Measurements from ENCODE around the gene GRIN2A. TPM values are rescaled to one million over a fixed set of nuclear protein-coding genes. Genes with fewer than 3 reads are reported as not detected.

Gene GRIN2A
- polyA plus RNA-seq, 2 donors, result 0.02 to 0.04 TPM

- Histone ChIP-seq H3K27me3 (ENCODE audit: control insufficient read depth in 1 of 2, insufficient read depth in 2 of 2, low read length in 2 of 2) (no peaks in the 10 kb centered on the region), H3K9me3 (ENCODE audit: control insufficient read depth in 2 of 2, insufficient read depth in 1 of 2, low read depth in 1 of 2, low read length in 1 of 2) (peaks cover 0 to 2% of the 10 kb centered on the region in 2 donors), H3K27ac (ENCODE audit: low read depth in 2 of 2, low read length in 1 of 2) (no peak overlapping the region), H3K36me3 (ENCODE audit: control insufficient read depth in 2 of 2, insufficient read depth in 2 of 2, low read length in 1 of 2) (no peaks in the 10 kb centered on the region), H3K4me3 (ENCODE audit: low read depth in 1 of 2, low read length in 2 of 2) (no peak overlapping the region), H3K4me1 (ENCODE audit: control insufficient read depth in 2 of 2, insufficient read depth in 2 of 2, low read length in 1 of 2) (no peaks in the 10 kb centered on the region)
- 51 to 63% methylated on average over 2 of the region's 2 CpGs for WGBS, 2 donors
Measured at GRCh38 chr16:9826656-9827055, 355.6 kb downstream of the GRIN2A start.

GRCh38 chr16:9824200-9825068, 357.8 kb downstream of the GRIN2A start:
- Histone ChIP-seq H3K36me3 (ENCODE audit: control insufficient read depth in 2 of 2, insufficient read depth in 2 of 2, low read length in 1 of 2) (no peaks in the 10 kb centered on the region), H3K27ac (ENCODE audit: low read depth in 2 of 2, low read length in 1 of 2) (no peak overlapping the region), H3K27me3 (ENCODE audit: control insufficient read depth in 1 of 2, insufficient read depth in 2 of 2, low read length in 2 of 2) (no peaks in the 10 kb centered on the region), H3K4me1 (ENCODE audit: control insufficient read depth in 2 of 2, insufficient read depth in 2 of 2, low read length in 1 of 2) (no peaks in the 10 kb centered on the region), H3K4me3 (ENCODE audit: low read depth in 1 of 2, low read length in 2 of 2) (no peak overlapping the region), H3K9me3 (ENCODE audit: control insufficient read depth in 2 of 2, insufficient read depth in 1 of 2, low read depth in 1 of 2, low read length in 1 of 2) (peaks cover 0 to under 1% of the 10 kb centered on the region in 2 donors)
- 72 to 74% methylated on average over 12 of the region's 12 CpGs for WGBS, 2 donors

GRCh38 chr16:9823510-9823909, 358.7 kb downstream of the GRIN2A start:
- Histone ChIP-seq H3K4me1 (ENCODE audit: control insufficient read depth in 2 of 2, insufficient read depth in 2 of 2, low read length in 1 of 2) (no peaks in the 10 kb centered on the region), H3K4me3 (ENCODE audit: low read depth in 1 of 2, low read length in 2 of 2) (no peak overlapping the region), H3K9me3 (ENCODE audit: control insufficient read depth in 2 of 2, insufficient read depth in 1 of 2, low read depth in 1 of 2, low read length in 1 of 2) (no peaks in the 10 kb centered on the region), H3K36me3 (ENCODE audit: control insufficient read depth in 2 of 2, insufficient read depth in 2 of 2, low read length in 1 of 2) (no peaks in the 10 kb centered on the region), H3K27me3 (ENCODE audit: control insufficient read depth in 1 of 2, insufficient read depth in 2 of 2, low read length in 2 of 2) (no peaks in the 10 kb centered on the region), H3K27ac (ENCODE audit: low read depth in 2 of 2, low read length in 1 of 2) (no peak overlapping the region)
- WGBS, 2 donors, result 63 to 68% methylated on average over 3 of the region's 3 CpGs

GRCh38 chr16:9821970-9822369, 360.3 kb downstream of the GRIN2A start:
- 59 to 61% methylated on average over 7 of the region's 7 CpGs for WGBS, 2 donors
- Histone ChIP-seq H3K4me3 (ENCODE audit: low read depth in 1 of 2, low read length in 2 of 2) (no peak overlapping the region), H3K4me1 (ENCODE audit: control insufficient read depth in 2 of 2, insufficient read depth in 2 of 2, low read length in 1 of 2) (peaks cover 0 to 2% of the 10 kb centered on the region in 2 donors), H3K9me3 (ENCODE audit: control insufficient read depth in 2 of 2, insufficient read depth in 1 of 2, low read depth in 1 of 2, low read length in 1 of 2) (no peaks in the 10 kb centered on the region), H3K27me3 (ENCODE audit: control insufficient read depth in 1 of 2, insufficient read depth in 2 of 2, low read length in 2 of 2) (no peaks in the 10 kb centered on the region), H3K27ac (ENCODE audit: low read depth in 2 of 2, low read length in 1 of 2) (no peak overlapping the region), H3K36me3 (ENCODE audit: control insufficient read depth in 2 of 2, insufficient read depth in 2 of 2, low read length in 1 of 2) (no peaks in the 10 kb centered on the region)

GRCh38 chr16:9821331-9821730, 360.9 kb downstream of the GRIN2A start:
- Histone ChIP-seq H3K4me1 (ENCODE audit: control insufficient read depth in 2 of 2, insufficient read depth in 2 of 2, low read length in 1 of 2) (peaks cover 0 to 2% of the 10 kb centered on the region in 2 donors), H3K4me3 (ENCODE audit: low read depth in 1 of 2, low read length in 2 of 2) (no peak overlapping the region), H3K27ac (ENCODE audit: low read depth in 2 of 2, low read length in 1 of 2) (no peak overlapping the region), H3K9me3 (ENCODE audit: control insufficient read depth in 2 of 2, insufficient read depth in 1 of 2, low read depth in 1 of 2, low read length in 1 of 2) (no peaks in the 10 kb centered on the region), H3K36me3 (ENCODE audit: control insufficient read depth in 2 of 2, insufficient read depth in 2 of 2, low read length in 1 of 2) (no peaks in the 10 kb centered on the region), H3K27me3 (ENCODE audit: control insufficient read depth in 1 of 2, insufficient read depth in 2 of 2, low read length in 2 of 2) (no peaks in the 10 kb centered on the region)
- WGBS, 2 donors, result 58 to 65% methylated on average over 3 of the region's 3 CpGs

- WGBS, 2 donors, result 46 to 48% methylated on average over 8 of the region's 8 CpGs
- no peaks in the 10 kb centered on the region for H3K36me3 ChIP-seq (ENCODE audit: control insufficient read depth in 2 of 2, insufficient read depth in 2 of 2, low read length in 1 of 2)
- H3K4me1 ChIP-seq (ENCODE audit: control insufficient read depth in 2 of 2, insufficient read depth in 2 of 2, low read length in 1 of 2), result peaks cover 0 to 2% of the 10 kb centered on the region in 2 donors
- no peaks in the 10 kb centered on the region for H3K9me3 ChIP-seq (ENCODE audit: control insufficient read depth in 2 of 2, insufficient read depth in 1 of 2, low read depth in 1 of 2, low read length in 1 of 2)
- no peak overlapping the region for H3K4me3 ChIP-seq (ENCODE audit: low read depth in 1 of 2, low read length in 2 of 2)
- no peaks in the 10 kb centered on the region for H3K27me3 ChIP-seq (ENCODE audit: control insufficient read depth in 1 of 2, insufficient read depth in 2 of 2, low read length in 2 of 2)
- H3K27ac ChIP-seq (ENCODE audit: low read depth in 2 of 2, low read length in 1 of 2), result no peak overlapping the region
Measured at GRCh38 chr16:9820476-9821246, 361.6 kb downstream of the GRIN2A start.

GRCh38 chr16:9818702-9819101, 363.5 kb downstream of the GRIN2A start:
- Histone ChIP-seq H3K27ac (ENCODE audit: low read depth in 2 of 2, low read length in 1 of 2) (no peak overlapping the region), H3K9me3 (ENCODE audit: control insufficient read depth in 2 of 2, insufficient read depth in 1 of 2, low read depth in 1 of 2, low read length in 1 of 2) (no peaks in the 10 kb centered on the region), H3K27me3 (ENCODE audit: control insufficient read depth in 1 of 2, insufficient read depth in 2 of 2, low read length in 2 of 2) (no peaks in the 10 kb centered on the region), H3K4me1 (ENCODE audit: control insufficient read depth in 2 of 2, insufficient read depth in 2 of 2, low read length in 1 of 2) (peaks cover 0 to 2% of the 10 kb centered on the region in 2 donors), H3K4me3 (ENCODE audit: low read depth in 1 of 2, low read length in 2 of 2) (no peak overlapping the region), H3K36me3 (ENCODE audit: control insufficient read depth in 2 of 2, insufficient read depth in 2 of 2, low read length in 1 of 2) (no peaks in the 10 kb centered on the region)
- 89 to 91% methylated on average over 1 of the region's 1 CpG for WGBS, 2 donors

GRCh38 chr16:9817586-9817985, 364.6 kb downstream of the GRIN2A start:
- 53 to 55% methylated on average over 4 of the region's 4 CpGs for WGBS, 2 donors
- no peaks in the 10 kb centered on the region for H3K27me3 ChIP-seq (ENCODE audit: control insufficient read depth in 1 of 2, insufficient read depth in 2 of 2, low read length in 2 of 2)
- no peaks in the 10 kb centered on the region for H3K9me3 ChIP-seq (ENCODE audit: control insufficient read depth in 2 of 2, insufficient read depth in 1 of 2, low read depth in 1 of 2, low read length in 1 of 2)
- peaks cover 0 to 2% of the 10 kb centered on the region in 2 donors for H3K4me1 ChIP-seq (ENCODE audit: control insufficient read depth in 2 of 2, insufficient read depth in 2 of 2, low read length in 1 of 2)
- H3K4me3 ChIP-seq (ENCODE audit: low read depth in 1 of 2, low read length in 2 of 2), result no peak overlapping the region
- H3K27ac ChIP-seq (ENCODE audit: low read depth in 2 of 2, low read length in 1 of 2), result no peak overlapping the region
- H3K36me3 ChIP-seq (ENCODE audit: control insufficient read depth in 2 of 2, insufficient read depth in 2 of 2, low read length in 1 of 2), result no peaks in the 10 kb centered on the region

GRCh38 chr16:9816644-9817043, 365.6 kb downstream of the GRIN2A start:
- Histone ChIP-seq H3K4me3 (ENCODE audit: low read depth in 1 of 2, low read length in 2 of 2) (no peak overlapping the region), H3K36me3 (ENCODE audit: control insufficient read depth in 2 of 2, insufficient read depth in 2 of 2, low read length in 1 of 2) (no peaks in the 10 kb centered on the region), H3K9me3 (ENCODE audit: control insufficient read depth in 2 of 2, insufficient read depth in 1 of 2, low read depth in 1 of 2, low read length in 1 of 2) (no peaks in the 10 kb centered on the region), H3K4me1 (ENCODE audit: control insufficient read depth in 2 of 2, insufficient read depth in 2 of 2, low read length in 1 of 2) (peaks cover 0 to 2% of the 10 kb centered on the region in 2 donors), H3K27me3 (ENCODE audit: control insufficient read depth in 1 of 2, insufficient read depth in 2 of 2, low read length in 2 of 2) (no peaks in the 10 kb centered on the region), H3K27ac (ENCODE audit: low read depth in 2 of 2, low read length in 1 of 2) (no peak overlapping the region)
- 58 to 80% methylated on average over 2 of the region's 2 CpGs for WGBS, 2 donors

Data from esophagus (tissue), 2 donors.